HCT116 (cell line): ENCODE results near the gene ESYT3. TPM values are rescaled to one million over a fixed set of nuclear protein-coding genes. Genes with fewer than 3 reads are reported as not detected.

Source experiments
- ATAC-seq: fragments of 200-7000 bp; cut with Tn5 transposase; 2 replicates; pipeline ENCODE4 v1.9.1; 2020; ENCODE audit warnings: mild to moderate bottlenecking, moderate library complexity
- BruUV-seq: library from RNA; stranded (reverse); fragments of 400-500 nt; replicated peaks from 2 replicates; lab custom pipeline; 2021; lab: Mats Ljungman, UMichigan
- CTCF ChIA-PET: fragments of 300-600 bp; sonication (Branson Sonifier 250); formaldehyde crosslinking; loops from one replicate; lab custom pipeline; 2021; ENCODE audit warnings: antibody characterized with exemption; lab: Charles Lee
- POLR2A ChIA-PET: fragments of 300-600, 350-600 bp; sonication (Branson Sonifier 250); formaldehyde crosslinking; loops from one replicate; lab custom pipeline; 2021; ENCODE audit warnings: antibody characterized with exemption; lab: Charles Lee
- RAD21 ChIA-PET, 2 experiments: fragments of 300-600 bp; sonication (Branson Sonifier 250); formaldehyde crosslinking; loops; one replicate each; lab custom pipeline; 2023; ENCODE audit warnings: low total read pairs in 2 of 2; ENCODE audit not compliant: uncharacterized antibody in 2 of 2, unreplicated experiment in 2 of 2, low non-redundant PET in 1 of 2; lab: Charles Lee
- DNase-seq: peaks from one replicate; pipeline ENCODE4 v3.0.0-alpha.2; 2010; ENCODE audit warnings: low read depth, low spot score
- H2AFZ ChIP-seq: fragments of 200-600 bp; shearing (Covaris generic), sonication (generic); 2 replicates; pipeline ENCODE4 v1.6.1; 2017; ENCODE audit warnings: low read depth, mixed run types, mixed read lengths, antibody characterized with exemption, low read length; ENCODE audit not compliant: poor library complexity, severe bottlenecking
- H3K27ac ChIP-seq: 2 replicates; pipeline ENCODE4 v1.5.1; 2012; ENCODE audit warnings: low read depth, low read length
- H3K27me3 ChIP-seq: fragments of 200-600 bp; sonication (generic); 2 replicates; pipeline ENCODE4 v1.6.1; 2016; ENCODE audit warnings: mixed run types, low read length, mixed read lengths; ENCODE audit not compliant: insufficient read depth
- H3K36me3 ChIP-seq, 2 experiments: fragments of 200-500 bp in 1 of 2; fragments of 200-600 bp in 1 of 2; sonication (Bioruptor generic) in 1 of 2; sonication (generic) in 1 of 2; 2 replicates each; pipeline versions ENCODE4 v1.5.1 to v1.6.1; 2014 to 2016; ENCODE audit warnings: low read length in 2 of 2, inconsistent platforms in 1 of 2, mixed read lengths in 1 of 2, mixed run types in 1 of 2; ENCODE audit not compliant: insufficient read depth in 2 of 2, control insufficient read depth in 1 of 2
- H3K4me1 ChIP-seq, 2 experiments: fragments of 200-600 bp in 1 of 2; sonication (generic) in 1 of 2; 2 replicates each; pipeline versions ENCODE4 v1.5.1 to v1.6.1; 2012 to 2017; ENCODE audit warnings: low read length in 2 of 2, inconsistent platforms in 1 of 2, mild to moderate bottlenecking in 1 of 2, mixed read lengths in 1 of 2, mixed run types in 1 of 2, moderate library complexity in 1 of 2; ENCODE audit not compliant: insufficient read depth in 2 of 2, control insufficient read depth in 1 of 2
- H3K4me2 ChIP-seq: fragments of 200-600 bp; sonication (generic); 2 replicates; pipeline ENCODE4 v1.6.1; 2017; ENCODE audit warnings: mixed run types, low read length, mixed read lengths
- H3K4me3 ChIP-seq, 2 experiments: fragments of 200-600 bp in 1 of 2; sonication (generic) in 1 of 2; replicated peaks in 1 of 2; 2 replicates each; pipeline ENCODE4 v1.5.1; 2011 to 2016; ENCODE audit warnings: low read length in 2 of 2, control low read depth in 1 of 2, low read depth in 1 of 2, mild to moderate bottlenecking in 1 of 2, mixed read lengths in 1 of 2, mixed run types in 1 of 2
- H3K79me2 ChIP-seq: fragments of 200-600 bp; sonication (generic); 2 replicates; pipeline ENCODE4 v1.6.1; 2017; ENCODE audit warnings: mild to moderate bottlenecking, mixed run types, low read length, moderate library complexity, mixed read lengths; ENCODE audit not compliant: insufficient read depth
- H3K9ac ChIP-seq: fragments of 200-600 bp; sonication (generic); 2 replicates; pipeline ENCODE4 v1.6.1; 2016; ENCODE audit warnings: low read length, mixed read lengths
- H3K9me2 ChIP-seq: fragments of 200-600 bp; sonication (generic), shearing (Covaris generic); 2 replicates; pipeline ENCODE4 v1.6.1; 2017; ENCODE audit warnings: mixed run types, mild to moderate bottlenecking, moderate library complexity; ENCODE audit not compliant: insufficient read depth
- H3K9me3 ChIP-seq, 2 experiments: fragments of 200-500 bp in 1 of 2; fragments of 200-600 bp in 1 of 2; sonication (Bioruptor generic) in 1 of 2; sonication (generic) in 1 of 2; 2 replicates each; pipeline ENCODE4 v1.6.1; 2014 to 2017; ENCODE audit warnings: low read length in 2 of 2, mixed read lengths in 2 of 2, inconsistent platforms in 1 of 2, low read depth in 1 of 2, mild to moderate bottlenecking in 1 of 2, mixed run types in 1 of 2, moderate library complexity in 1 of 2; ENCODE audit not compliant: control insufficient read depth in 1 of 2, insufficient read depth in 1 of 2
- H4K20me1 ChIP-seq: fragments of 200-600 bp; sonication (generic), shearing (Covaris generic); 2 replicates; pipeline ENCODE4 v1.6.1; 2017; ENCODE audit warnings: mixed run types, mild to moderate bottlenecking, moderate library complexity; ENCODE audit not compliant: insufficient read depth
- CEBPB ChIP-seq: IDR thresholded peaks from 2 replicates; pipeline ENCODE4 v1.6.1; 2012; ENCODE audit warnings: low read depth
- EGR1 ChIP-seq: IDR thresholded peaks from 2 replicates; pipeline ENCODE4 v1.6.1; 2012; ENCODE audit warnings: low read depth
- ELF1 ChIP-seq: IDR thresholded peaks from 2 replicates; pipeline ENCODE4 v1.6.1; 2012; ENCODE audit warnings: low read depth, borderline replicate concordance
- EZH2 ChIP-seq: fragments of 200-600 bp; sonication (generic); IDR thresholded peaks from 2 replicates; pipeline ENCODE4 v1.6.1; 2017; ENCODE audit warnings: antibody characterized with exemption, mixed run types
- EZH2phosphoT487 ChIP-seq: fragments of 200-600 bp; IDR thresholded peaks from 2 replicates; pipeline ENCODE4 v1.6.1; 2018; ENCODE audit warnings: antibody characterized with exemption, borderline replicate concordance
- POLR2A ChIP-seq: IDR thresholded peaks from 2 replicates; pipeline ENCODE4 v1.7.0; 2011; ENCODE audit warnings: borderline replicate concordance; ENCODE audit not compliant: insufficient read depth, insufficient read length; ENCODE audit errors: extremely low read depth
- SIN3A ChIP-seq: IDR thresholded peaks from 2 replicates; pipeline ENCODE4 v1.6.1; 2012; ENCODE audit warnings: low read depth
- SRF ChIP-seq: IDR thresholded peaks from 2 replicates; pipeline ENCODE4 v1.6.1; 2012; ENCODE audit warnings: low read depth
- ZFX ChIP-seq: fragments of 450-650 bp; IDR thresholded peaks from 2 replicates; pipeline ENCODE4 v1.6.1; 2017
- ZNF274 ChIP-seq: fragments of 200-500 bp; sonication (Bioruptor generic); IDR thresholded peaks from 2 replicates; pipeline ENCODE4 v1.6.1; 2014; ENCODE audit warnings: mild to moderate bottlenecking, low read depth, low read length, inconsistent platforms
- intact Hi-C: fragments of 100-400 bp; cut with micrococcal nuclease; formaldehyde crosslinking; loops from 2 replicates; pipeline ENCODE4 v1.10.0; 2022
- total RNA-seq: library from RNA; stranded (reverse); gene quantifications from one replicate; pipeline ENCODE4 v1.2.1, GENCODE V29; 2021; ENCODE audit not compliant: unreplicated experiment

Gene ESYT3
- total RNA-seq, 1 experiment from 2014 or later, result 0.05 TPM

GRCh38 chr3:138440121-138440521 lies 5.7 kb downstream of the ESYT3 start:
- Histone ChIP-seq H3K4me2 (no peak overlapping the region), H3K9me3 (no peaks in the 10 kb centered on the region), H3K4me1 (peaks cover 14 to 18% of the 10 kb centered on the region in 2 experiments), H2AFZ (no peak overlapping the region), H3K27ac (no peak overlapping the region), H3K4me3 (no peak overlapping the region), H3K79me2 (no peaks in the 10 kb centered on the region), H3K36me3 (no peaks in the 10 kb centered on the region), H4K20me1 (no peaks in the 10 kb centered on the region), H3K27me3 (no peaks in the 10 kb centered on the region), H3K9ac (no peak overlapping the region), H3K9me2 (no peaks in the 10 kb centered on the region)
- DNase-seq, result no peak
- POLR2A ChIA-PET, result no interaction called here
- no TSS peak for BruUV-seq
- RAD21 ChIA-PET, result no interaction called here
- TF ChIP-seq CEBPB (no peak), EGR1 (no peak), EZH2 (no peak)
- intact Hi-C loops, result no loop called here
- ATAC-seq, result no peak
- CTCF ChIA-PET, result no interaction called here

DNA sequence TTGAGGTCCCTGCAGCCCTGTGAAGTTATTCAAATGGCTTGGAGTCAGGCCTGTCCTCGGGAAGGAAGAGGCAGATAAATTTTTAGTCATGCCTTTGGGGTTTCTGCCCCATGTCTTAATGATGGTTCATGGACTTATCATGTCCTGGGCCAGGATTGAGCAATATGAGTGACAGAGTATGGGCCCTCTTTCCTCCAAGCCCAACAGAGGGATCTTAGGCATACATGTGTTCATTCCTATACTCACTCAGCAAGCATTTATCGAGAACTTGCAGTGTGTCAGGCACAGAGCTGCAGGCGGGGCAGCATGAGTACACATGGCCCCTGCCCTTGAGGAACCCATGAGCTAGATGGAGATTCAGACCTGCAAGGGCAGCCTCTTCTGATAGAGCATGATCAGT lies 6.2 kb downstream of the ESYT3 start:
- H3K9me3 ChIP-seq, result no peaks in the 10 kb centered on the region
- POLR2A ChIA-PET, result no interaction called here
- TF ChIP-seq POLR2A, result no peak
- no peak for TF ChIP-seq EZH2phosphoT487
- no peak for TF ChIP-seq SRF
- TF ChIP-seq ELF1, result no peak
- no peak for TF ChIP-seq EZH2
- TF ChIP-seq ZFX, result no peak
- TF ChIP-seq CEBPB, result no peak
- TF ChIP-seq ZNF274, result no peak
- TF ChIP-seq SIN3A, result no peak
- no peak overlapping the region for H3K27ac ChIP-seq
- H3K27me3 ChIP-seq, result no peaks in the 10 kb centered on the region
- CTCF ChIA-PET, result interaction anchor here (1.1 kb wide), 1 partner anchor 475 kb away, joined by 3 read pairs; no protein-coding TSS in a partner anchor
- H4K20me1 ChIP-seq, result no peaks in the 10 kb centered on the region
- ATAC-seq, result no peak
- no peak for DNase-seq
- H3K4me2 ChIP-seq, result no peak overlapping the region
- no peak overlapping the region for H3K9ac ChIP-seq
- RAD21 ChIA-PET, result no interaction called here
- no peak overlapping the region for H3K4me3 ChIP-seq
- no peaks in the 10 kb centered on the region for H3K36me3 ChIP-seq
- H2AFZ ChIP-seq, result no peak overlapping the region
- intact Hi-C loops, result no loop called here
- H3K9me2 ChIP-seq, result no peaks in the 10 kb centered on the region
- peaks cover 14 to 18% of the 10 kb centered on the region in 2 experiments for H3K4me1 ChIP-seq
- H3K79me2 ChIP-seq, result no peaks in the 10 kb centered on the region
- no TSS peak for BruUV-seq
